ENCODE results near the gene NPR3.

The NPR3 gene

GRCh38 chr5:32711681-32712480, 760 bp downstream of the NPR3 start:
- no peak for DNase-seq (ENCODE audit: low spot score)

- no peak for DNase-seq (ENCODE audit: low spot score)
Measured at GRCh38 chr5:32712481-32713360, 1.6 kb downstream of the NPR3 start.

DNA sequence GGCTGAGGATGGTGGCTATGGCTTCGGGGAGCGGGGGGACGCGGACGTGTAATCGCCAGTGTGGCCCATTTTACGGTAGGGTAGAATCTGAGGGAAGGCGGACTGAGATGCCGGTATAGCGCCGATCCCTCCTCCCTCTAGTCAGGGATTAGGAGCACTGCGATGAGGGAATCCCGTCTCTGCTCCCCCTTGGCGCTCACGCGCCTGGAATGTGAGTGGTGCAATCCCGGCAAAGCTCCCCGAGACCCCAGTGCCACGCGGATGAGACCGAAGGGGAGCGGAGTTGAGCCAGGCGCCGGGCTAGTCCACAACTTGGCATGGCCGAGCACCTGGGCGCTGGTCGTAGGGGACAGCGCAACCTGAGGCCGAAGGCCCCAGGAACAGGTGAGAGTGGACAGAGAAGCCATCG, 2.2 kb downstream of the NPR3 start:
- DNase-seq (ENCODE audit: low spot score), result no peak

DNA sequence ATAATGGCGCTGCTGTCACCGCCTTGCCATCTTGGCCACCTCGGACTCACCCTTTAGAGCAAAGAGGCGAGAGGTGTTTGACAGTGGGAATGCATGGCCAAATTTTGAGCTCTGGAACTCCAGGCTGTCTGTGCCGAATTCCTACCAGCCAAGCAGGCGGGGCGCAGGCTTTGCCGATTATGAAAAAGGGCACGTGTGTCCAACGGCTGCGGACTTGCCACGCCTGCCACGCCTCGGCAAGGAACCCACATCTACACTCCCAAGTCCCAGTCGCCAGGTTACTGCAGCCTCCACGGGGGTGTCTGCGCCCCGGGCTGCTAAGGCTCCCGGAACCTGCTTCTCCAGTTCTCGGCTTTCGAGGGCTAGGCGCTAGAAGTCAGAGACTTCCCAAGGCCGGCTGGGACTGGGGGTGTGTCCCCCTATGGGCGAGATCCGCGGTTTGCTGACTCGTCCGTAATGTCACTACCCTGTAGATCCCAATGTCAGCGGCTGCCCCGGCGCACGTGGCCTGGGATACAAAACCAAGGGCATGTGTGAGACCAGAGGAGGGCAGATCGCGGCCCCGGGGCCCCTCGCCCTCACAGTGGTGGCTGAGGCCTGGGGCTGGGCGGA, 2.8 kb downstream of the NPR3 start:
- no peak for DNase-seq (ENCODE audit: low spot score)

DNA sequence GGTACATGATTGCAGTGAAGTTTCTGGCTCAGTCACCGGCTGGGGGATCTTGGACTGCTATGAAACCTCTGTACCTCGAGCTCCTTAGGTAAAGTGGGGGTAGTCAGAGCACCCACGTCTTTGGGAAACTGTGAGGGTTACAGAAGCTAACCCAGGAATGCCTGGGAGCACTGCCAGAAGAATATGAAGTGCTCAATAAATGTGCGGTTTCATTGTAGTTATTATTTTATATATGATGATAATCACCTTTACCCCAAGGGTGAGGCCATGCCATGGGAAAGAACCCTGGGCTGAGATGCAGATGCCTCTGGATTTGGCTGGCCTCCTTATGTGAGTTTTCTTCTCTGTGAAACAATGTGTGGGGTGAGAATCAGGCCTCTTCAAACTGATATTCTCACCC, 3.7 kb downstream of the NPR3 start:
- DNase-seq (ENCODE audit: low spot score), result no peak

DNA sequence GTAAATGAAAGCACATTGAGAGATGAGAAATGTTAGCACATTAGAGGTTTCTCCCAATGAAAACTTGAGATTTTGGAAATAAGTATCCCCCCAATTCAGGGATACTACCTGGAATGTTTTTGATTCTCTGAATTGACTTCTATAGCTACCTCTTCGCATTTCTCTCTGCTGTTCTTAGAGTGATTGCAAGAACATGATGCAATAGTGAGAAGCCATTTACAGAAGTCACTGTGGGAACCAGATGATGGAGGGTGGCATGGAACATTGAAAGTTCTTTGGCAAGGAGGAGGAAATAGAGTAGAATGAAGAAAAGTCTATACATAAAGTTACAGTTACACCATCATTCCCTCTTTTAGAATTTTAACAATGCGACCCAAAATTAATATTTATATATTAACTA, 9.2 kb downstream of the NPR3 start:
- DNase-seq (ENCODE audit: low spot score), result no peak

- DNase-seq (ENCODE audit: low spot score), result no peak
Measured at GRCh38 chr5:32721626-32722025, 10.5 kb downstream of the NPR3 start.

GRCh38 chr5:32722957-32723356, 11.8 kb downstream of the NPR3 start:
- no peak for DNase-seq (ENCODE audit: low spot score)

DNA sequence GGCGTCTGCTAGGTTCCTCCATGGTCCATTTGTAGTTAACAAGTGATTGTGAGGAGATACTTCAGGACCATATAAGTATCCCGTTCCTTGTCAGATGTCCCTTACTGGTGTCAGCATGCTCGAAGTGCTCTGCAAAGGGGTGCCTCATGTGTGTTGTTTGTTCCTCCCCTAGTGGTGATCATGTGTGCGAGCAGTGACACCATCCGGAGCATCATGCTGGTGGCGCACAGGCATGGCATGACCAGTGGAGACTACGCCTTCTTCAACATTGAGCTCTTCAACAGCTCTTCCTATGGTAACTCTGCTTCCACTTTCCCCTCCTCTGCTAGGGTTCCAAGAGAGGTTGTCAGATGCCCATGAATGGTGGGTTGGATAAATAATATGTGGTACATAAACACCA, 13.4 kb downstream of the NPR3 start:
- DNase-seq (ENCODE audit: low spot score), result no peak

DNA sequence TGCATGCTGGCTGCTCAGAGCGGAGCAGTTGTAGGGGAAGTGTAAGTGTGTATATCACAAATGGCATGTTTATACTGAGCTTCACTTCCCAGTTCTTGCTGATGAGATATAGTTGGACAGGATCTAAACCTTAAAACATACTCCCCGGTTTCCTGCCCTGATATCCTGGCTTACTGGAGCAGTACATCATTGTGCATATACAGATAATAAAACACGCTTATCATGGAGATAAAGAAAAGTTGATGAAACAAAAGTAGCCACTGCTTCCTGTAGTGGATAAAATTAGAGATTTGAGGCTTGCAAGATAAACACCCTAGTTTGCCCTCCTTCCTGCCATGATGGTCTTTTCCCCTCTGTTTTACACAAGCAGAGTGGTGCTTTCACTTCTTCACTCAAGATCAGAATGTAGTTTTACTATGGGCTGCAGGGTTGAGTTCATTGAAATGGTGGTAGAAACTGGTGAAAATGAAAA, 15.0 kb downstream of the NPR3 start:
- DNase-seq (ENCODE audit: low spot score), result no peak

DNA sequence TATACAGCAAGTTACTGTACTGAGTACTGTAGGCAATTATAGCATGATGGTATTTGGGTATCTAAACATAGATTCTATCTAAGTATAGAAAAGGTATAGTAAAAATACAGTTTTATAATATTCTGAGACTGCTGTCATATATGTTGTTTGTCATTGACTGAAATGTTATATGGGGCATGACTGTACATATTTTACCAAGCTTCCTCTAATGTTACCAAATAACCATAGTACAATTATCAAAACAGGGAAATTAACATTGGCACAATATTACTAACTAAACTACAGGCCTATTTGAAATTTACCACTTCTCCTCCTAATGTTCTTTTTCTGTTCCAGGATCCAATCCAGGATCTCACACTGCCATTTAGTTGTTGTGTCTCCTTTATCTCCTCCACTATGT, 18.5 kb downstream of the NPR3 start:
- DNase-seq (ENCODE audit: low spot score), result no peak

DNA sequence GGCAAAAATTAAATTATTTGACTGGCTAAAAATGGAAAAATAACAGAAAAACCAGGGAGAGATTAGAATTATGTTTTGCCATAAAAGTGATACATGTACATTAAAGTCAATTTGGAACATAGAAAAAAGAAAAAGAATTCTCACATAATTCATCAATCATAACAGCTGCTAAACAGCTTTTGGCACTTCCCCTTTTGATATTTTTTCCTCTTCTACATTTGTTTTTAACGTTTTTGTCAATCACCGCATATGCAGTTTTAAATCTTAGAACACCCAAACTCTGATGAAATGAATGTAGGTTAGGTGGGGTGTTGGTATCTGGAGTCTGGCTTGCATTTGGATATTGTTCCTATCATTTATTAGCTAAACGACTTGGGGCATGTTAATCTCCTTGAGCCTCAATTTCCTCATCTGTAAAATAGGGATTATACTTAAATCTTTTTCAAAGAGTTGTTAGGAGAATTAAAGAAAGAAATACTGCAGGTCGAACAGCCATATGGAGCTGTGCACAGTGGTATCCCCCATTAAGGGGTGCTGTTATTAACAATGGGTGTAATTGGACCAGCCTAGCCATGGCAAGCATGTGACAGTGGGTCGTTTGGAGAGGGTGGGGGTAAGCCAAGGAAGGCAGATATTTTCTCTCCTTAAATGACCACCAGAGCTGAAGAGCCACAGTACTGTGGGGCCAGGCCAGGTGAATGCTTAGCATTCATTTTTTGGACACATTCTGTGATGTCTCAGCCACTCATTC, 22.6 kb downstream of the NPR3 start:
- no peak for DNase-seq (ENCODE audit: low spot score)

DNA sequence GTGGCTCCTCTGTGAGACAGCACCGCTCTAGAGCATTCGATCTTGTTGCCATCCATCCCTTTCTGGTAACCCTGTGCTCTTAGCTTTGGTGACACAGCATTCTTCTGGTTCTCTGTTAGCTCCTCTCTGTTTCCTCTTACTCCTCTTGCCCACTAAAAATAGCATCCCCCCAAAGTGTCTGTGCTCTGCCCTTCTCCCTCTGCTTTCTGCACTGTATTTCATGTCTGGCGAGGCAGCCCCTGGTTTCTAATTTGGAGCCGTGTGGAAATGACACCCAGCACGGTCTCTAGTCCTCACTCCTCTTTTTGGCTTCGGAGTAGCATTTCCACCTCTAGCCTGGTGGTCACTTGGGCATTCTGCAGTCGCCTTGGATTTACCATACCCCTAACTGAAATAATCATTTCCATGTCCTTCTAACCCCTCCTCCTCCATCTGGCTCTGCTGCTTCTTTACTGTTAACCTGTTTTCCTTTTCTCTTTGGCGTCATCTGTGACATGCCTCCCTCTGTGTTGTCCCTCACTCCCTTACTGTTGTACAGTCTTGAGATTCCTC, 23.8 kb downstream of the NPR3 start:
- DNase-seq (ENCODE audit: low spot score), result no peak

DNA sequence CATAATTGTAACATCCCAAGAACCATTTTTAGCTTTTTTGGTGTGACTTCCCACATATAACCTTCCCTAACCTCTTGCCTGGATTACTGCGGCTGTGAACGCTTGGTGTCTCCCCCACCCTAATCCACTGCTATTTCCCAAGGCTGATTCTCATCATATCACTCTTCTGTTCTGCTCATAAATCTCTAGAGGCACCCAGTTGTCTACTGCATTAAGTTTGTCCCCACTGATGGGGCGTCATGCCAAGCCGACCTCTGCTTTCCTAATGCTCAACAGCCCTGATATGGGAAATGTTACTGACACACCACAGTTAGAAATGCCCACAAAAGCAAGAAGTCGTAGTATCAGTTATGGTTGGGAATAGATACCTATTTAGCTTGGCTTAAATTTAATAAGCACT, 24.4 kb downstream of the NPR3 start:
- DNase-seq (ENCODE audit: low spot score), result no peak

DNA sequence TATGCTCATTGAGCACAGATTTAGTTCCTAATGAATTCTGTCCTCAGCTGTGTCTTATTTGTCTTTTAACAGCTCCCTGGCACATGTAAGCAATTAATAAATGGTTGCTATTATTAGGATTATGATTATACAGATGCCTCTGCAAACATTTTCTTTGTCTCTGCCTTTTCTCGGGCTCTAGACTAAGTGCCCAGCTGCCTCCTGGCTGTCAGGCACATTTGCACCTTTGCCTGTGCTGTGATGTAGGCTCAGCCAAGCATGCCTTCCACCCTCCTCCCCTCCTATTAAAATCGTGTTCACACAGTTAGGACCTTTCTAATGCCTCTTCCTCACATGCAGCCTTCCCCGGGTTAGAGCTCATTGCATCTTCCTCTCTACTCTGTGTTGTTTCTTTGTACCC, 25.7 kb downstream of the NPR3 start:
- DNase-seq (ENCODE audit: low spot score), result no peak

DNA sequence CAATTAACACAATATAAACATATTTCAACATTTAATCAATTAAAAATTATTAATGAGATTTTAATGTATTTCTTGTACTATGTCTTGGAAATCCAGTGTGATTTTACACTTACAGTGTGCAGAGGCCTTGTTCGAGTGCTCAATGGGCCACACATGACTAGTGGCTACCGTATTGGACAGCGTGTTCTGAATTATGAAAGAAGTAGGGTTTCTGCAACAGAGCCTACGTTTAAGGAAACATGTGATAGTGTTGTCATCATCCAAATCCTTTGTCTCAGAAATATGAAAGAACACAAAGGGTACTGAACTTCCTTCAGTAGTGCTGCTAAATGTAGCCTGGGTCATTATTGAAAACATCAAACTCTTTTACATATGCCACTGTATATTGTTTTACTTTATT, 29.5 kb downstream of the NPR3 start:
- DNase-seq (ENCODE audit: low spot score), result no peak

- DNase-seq (ENCODE audit: low spot score), result no peak
Measured at GRCh38 chr5:32745317-32745716, 34.2 kb downstream of the NPR3 start.

DNA sequence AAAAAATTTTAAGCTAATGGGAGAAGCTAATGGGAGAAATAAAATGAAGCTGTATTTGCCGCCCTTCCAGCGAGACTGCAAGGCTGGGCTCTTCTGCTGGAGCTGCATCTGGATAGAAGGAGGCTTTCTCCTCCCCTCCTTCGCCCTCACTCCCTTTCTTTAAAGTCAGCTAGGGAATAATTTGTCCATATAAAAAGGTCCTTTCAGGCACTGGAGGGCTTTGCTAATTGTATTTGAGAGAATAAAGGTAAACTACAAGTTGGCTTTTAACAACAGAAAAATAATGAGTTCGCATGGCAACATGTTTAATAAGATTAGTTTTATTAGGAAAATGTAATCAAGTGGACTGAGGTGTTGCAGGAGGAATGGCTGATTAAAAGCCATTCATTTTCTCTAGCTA, 41.3 kb downstream of the NPR3 start:
- DNase-seq (ENCODE audit: low spot score), result no peak

GRCh38 chr5:32753051-32753450, 41.9 kb downstream of the NPR3 start:
- no peak for DNase-seq (ENCODE audit: low spot score)

DNA sequence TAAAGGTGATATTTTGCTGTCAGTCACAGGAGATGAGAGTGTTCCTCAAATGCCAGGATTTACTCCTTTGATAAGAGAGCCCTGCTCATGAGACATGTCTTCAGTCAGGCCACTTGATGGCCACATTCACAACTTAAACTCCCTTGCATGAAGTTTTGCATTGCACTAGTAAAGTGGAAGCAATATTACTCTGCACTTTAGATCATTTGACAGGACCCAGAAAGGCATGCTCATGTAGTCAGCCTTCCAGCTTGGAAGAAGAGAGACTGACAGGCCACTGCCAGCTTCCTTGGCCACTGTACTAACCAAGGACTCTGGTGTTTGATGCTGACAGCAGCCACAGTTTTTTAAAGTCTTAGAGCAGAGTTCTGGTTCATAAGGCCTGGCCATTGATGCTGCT, 42.6 kb downstream of the NPR3 start:
- no peak for DNase-seq (ENCODE audit: low spot score)

GRCh38 chr5:32754284-32754683, 43.2 kb downstream of the NPR3 start:
- DNase-seq (ENCODE audit: low spot score), result no peak

DNA sequence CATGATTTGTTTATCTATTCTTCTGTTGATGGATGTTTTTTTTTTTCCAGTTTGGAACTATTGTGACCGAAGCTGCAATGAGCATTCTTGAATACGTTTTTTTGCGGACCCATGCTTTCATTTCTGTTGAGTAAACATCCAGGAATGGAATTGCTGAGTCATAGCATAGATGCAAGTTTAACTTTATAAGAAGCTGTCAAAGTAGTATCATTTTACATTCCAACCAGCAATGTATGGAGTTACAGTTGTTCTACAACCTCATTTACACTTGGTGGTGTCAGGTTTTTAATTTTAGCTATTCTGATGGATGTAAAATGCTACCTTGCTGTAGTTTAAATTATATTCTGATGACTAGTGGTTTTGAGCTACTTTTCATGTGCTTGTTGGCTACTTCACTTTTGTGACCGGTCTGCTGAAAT, 49.0 kb downstream of the NPR3 start:
- DNase-seq (ENCODE audit: low spot score), result peak; percentile 60
